Esophagus squamous epithelium (tissue), 5 donors: ENCODE measurements around the gene RGPD5. TPM values are rescaled to one million over a fixed set of nuclear protein-coding genes. Genes with fewer than 3 reads are reported as not detected.
"Not testable (repeated sequence)": the region's sequence is repeated elsewhere in the genome, so short reads cannot be mapped to it uniquely, and the experiment has no call there.

Source experiments
- DNase-seq: peaks from one replicate; lab custom pipeline; 2025; lab: John Stamatoyannopoulos, UW
- H3K27ac ChIP-seq, 4 donors: fragments of 200-600 bp; sonication (generic); one replicate each; pipeline ENCODE4 v1.5.1; 2016 to 2019; ENCODE audit warnings: mild to moderate bottlenecking in 1 of 4
- H3K27me3 ChIP-seq, 4 donors: fragments of 200-600 bp; sonication (generic); 1 replicate in 3 of 4; 2 replicates in 1 of 4; pipeline versions ENCODE4 v1.5.1 to v1.6.0; 2017 to 2021; ENCODE audit warnings: antibody characterized with exemption in 1 of 4
- H3K36me3 ChIP-seq, 3 donors: fragments of 200-600 bp; sonication (generic); one replicate each; pipeline ENCODE4 v1.5.1; 2016 to 2019
- H3K4me1 ChIP-seq, 3 donors: fragments of 200-600 bp; sonication (generic); one replicate each; pipeline ENCODE4 v1.5.1; 2017 to 2019
- H3K4me3 ChIP-seq, 4 donors: fragments of 200-600 bp; sonication (generic); 1 replicate in 3 of 4; 2 replicates in 1 of 4; pipeline ENCODE4 v1.5.1; 2016 to 2019; ENCODE audit warnings: mild to moderate bottlenecking in 2 of 4, moderate library complexity in 1 of 4
- H3K9me3 ChIP-seq, 3 donors: fragments of 200-600 bp; sonication (generic); one replicate each; pipeline ENCODE4 v1.5.1; 2016 to 2019
- WGBS, 2 donors: methylation state at CpG; one replicate each; pipeline ENCODE4 v1.1.5; 2018; 5-methylcytosine and 5-hydroxymethylcytosine counted together
- intact Hi-C: fragments of 100-400 bp; cut with DNase I; formaldehyde crosslinking; loops from one replicate; pipeline ENCODE4 v1.15.0; 2022
- total RNA-seq, 4 donors: library from RNA; depleted of rRNA; stranded (reverse); fragments of >200 nt; gene quantifications; one replicate each; pipeline ENCODE4 v1.1.0, GENCODE V29; 2016
- donor health status: DM: yes; HTN: yes; CAD: no.

RGPD5 gene
- total RNA-seq, 4 donors from 2014 or later: 3.3 to 31.7 (median 15.2) TPM

DNA sequence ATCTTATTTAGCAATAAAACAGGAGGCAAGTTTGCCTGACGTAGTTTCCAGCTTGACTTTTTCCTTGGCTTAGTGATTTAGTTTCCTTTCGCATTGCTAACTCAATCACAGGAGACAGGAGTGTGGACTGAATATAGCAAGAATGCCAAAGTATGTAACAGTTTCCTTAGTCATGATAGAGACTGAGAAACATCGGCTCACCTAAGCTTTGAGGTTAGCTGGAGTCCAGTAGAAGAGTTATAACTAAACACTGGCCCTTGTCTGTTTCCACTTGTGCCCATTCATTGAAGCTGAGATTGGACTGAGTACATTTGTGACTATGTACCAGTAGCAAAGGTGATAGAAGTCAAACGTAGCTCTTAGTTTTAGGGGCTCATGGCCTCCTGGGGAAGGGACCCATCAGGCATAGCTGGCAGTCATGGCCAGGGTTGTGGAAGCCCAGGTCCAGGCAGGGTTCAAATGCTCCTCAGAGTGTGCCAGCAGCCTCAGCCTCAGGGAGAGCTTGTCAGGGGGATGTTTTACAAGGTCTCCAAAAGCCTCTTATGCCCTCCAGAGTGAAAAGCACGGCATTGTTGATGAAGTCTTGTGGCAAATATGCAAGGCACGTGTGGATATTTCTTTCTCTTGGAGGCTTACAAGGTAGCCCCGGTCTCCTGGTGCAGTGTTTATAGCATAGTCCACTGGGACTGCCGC is 103.8 kb downstream of the RGPD5 start:
- no CpG with 5 or more reads among the region's 8 CpGs for whole genome bisulfite sequencing, 2 donors
- H3K9me3 ChIP-seq, H3K36me3 ChIP-seq, H3K27me3 ChIP-seq, DNase-seq, H3K27ac ChIP-seq, H3K4me3 ChIP-seq, intact Hi-C loops, H3K4me1 ChIP-seq: not testable (repeated sequence)

DNA sequence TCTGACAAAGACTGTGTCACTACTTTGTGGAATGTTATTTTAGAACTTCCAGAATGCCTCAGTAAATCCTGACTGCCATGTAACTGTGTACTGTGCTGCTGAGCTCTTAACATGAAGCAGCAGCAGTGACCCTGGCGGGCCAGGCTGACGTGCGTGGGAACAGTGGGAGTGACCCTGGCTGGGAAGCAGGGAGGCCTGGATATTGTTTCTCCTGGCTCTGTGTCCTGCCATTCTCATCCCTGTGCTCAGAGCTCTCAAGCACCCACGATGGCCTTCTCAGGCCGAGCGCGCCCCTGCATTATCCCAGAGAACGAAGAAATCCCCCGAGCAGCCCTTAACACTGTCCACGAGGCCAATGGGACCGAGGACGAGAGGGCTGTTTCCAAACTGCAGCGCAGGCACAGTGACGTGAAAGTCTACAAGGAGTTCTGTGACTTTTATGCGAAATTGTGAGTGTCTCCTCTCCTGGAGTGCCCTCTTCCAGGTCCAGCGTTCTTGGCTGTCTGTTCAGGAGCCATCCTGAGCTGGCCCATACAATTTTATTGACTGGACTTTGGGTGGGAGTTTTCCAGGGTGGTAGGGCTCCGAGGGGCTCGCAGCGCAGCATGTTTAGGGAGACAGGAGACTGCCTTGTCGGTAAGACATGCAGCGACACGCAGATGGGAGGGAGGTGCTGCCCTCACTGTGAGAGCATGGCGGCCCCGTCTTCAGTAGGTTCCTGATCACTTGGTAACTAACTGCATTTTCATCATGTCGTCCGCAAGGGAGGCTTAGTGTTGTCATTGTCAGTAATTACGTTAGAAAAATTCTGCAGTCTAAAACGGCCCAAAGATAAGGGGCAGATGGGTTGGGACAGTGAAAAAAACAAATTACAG is 104.6 kb downstream of the RGPD5 start, which contains the start of gene LIMS3:
Gene LIMS3 (plus strand): TSS at position 227 of the 875 bp plus-strand sequence. CDS start 41 bp downstream, at position 268.
- H3K27ac ChIP-seq, H3K27me3 ChIP-seq, intact Hi-C loops, DNase-seq, H3K36me3 ChIP-seq, H3K4me1 ChIP-seq, H3K4me3 ChIP-seq, H3K9me3 ChIP-seq: not testable (repeated sequence)
- no CpG with 5 or more reads among the region's 28 CpGs for WGBS, 2 donors

GRCh38 chr2:109905796-109906195 is 111.7 kb downstream of the RGPD5 start:
- H3K27me3 ChIP-seq, H3K9me3 ChIP-seq, H3K36me3 ChIP-seq, DNase-seq, H3K27ac ChIP-seq, H3K4me1 ChIP-seq, H3K4me3 ChIP-seq, intact Hi-C loops: not testable (repeated sequence)
- no CpG with 5 or more reads among the region's 8 CpGs for WGBS, 2 donors

Other genes with a start within 250 kb of the RGPD5 start
- gene SEPTIN10, start 180.3 kb upstream of the RGPD5 start, total RNA-seq: 100 to 1,000 TPM in 1 of 4 donors, 10 to 100 TPM in 3; 83.6 to 132 (median 86.4) TPM
- gene SOWAHC, start 179.9 kb upstream of the RGPD5 start, total RNA-seq: 10 to 100 TPM; 47.9 to 87.9 (median 69.7) TPM
- under 1 TPM in 1 of 4 donors, not detected in 3; 0.57 TPM for gene LIMS3, start 104.4 kb downstream of the RGPD5 start, total RNA-seq